HG03378 (cell line): Measurements from ENCODE around the gene FN1.
"Not testable (repeated sequence)": the region's sequence is repeated elsewhere in the genome, so short reads cannot be mapped to it uniquely, and the experiment has no call there.

Source experiments
- ATAC-seq: cut with Tn5 transposase; IDR thresholded peaks from one replicate; pipeline ENCODE4 v1.9.1; 2021; ENCODE audit warnings: mild to moderate bottlenecking, moderate library complexity; ENCODE audit not compliant: unreplicated experiment

The FN1 gene

GRCh38 chr2:215369181-215369760 lies 66.6 kb downstream of the FN1 start:
- no peak for ATAC-seq

- ATAC-seq: no peak
These were observed 67.4 kb downstream of the FN1 start for GRCh38 chr2:215368493-215368809.

- ATAC-seq: no peak
These were observed 68.0 kb downstream of the FN1 start for GRCh38 chr2:215367662-215368492.

- ATAC-seq: no peak
These were observed 69.3 kb downstream of the FN1 start for GRCh38 chr2:215366440-215367032.

GRCh38 chr2:215365184-215365658 lies 70.6 kb downstream of the FN1 start:
- peak; percentile 52 for ATAC-seq

- ATAC-seq: no peak
These were observed 71.4 kb downstream of the FN1 start for GRCh38 chr2:215364157-215365155.

GRCh38 chr2:215363461-215364156 lies 72.3 kb downstream of the FN1 start:
- ATAC-seq: no peak

- ATAC-seq: no peak
These were observed 72.8 kb downstream of the FN1 start for GRCh38 chr2:215363039-215363438.

GRCh38 chr2:215362562-215362904 lies 73.3 kb downstream of the FN1 start:
- ATAC-seq: no peak

GRCh38 chr2:215361876-215362561 lies 73.8 kb downstream of the FN1 start:
- ATAC-seq: no peak

GRCh38 chr2:215361211-215361875 lies 74.5 kb downstream of the FN1 start:
- ATAC-seq: no peak

GRCh38 chr2:215360596-215360995 lies 75.3 kb downstream of the FN1 start:
- no peak for ATAC-seq

GRCh38 chr2:215360059-215360458 lies 75.8 kb downstream of the FN1 start:
- not testable (repeated sequence) for ATAC-seq

- no peak for ATAC-seq
These were observed 76.3 kb downstream of the FN1 start for GRCh38 chr2:215359576-215359922.

GRCh38 chr2:215358891-215359575 lies 76.8 kb downstream of the FN1 start:
- no peak for ATAC-seq

- no peak for ATAC-seq
These were observed 77.5 kb downstream of the FN1 start for GRCh38 chr2:215358312-215358845.

- no peak for ATAC-seq
These were observed 78.2 kb downstream of the FN1 start for GRCh38 chr2:215357660-215358059.

GRCh38 chr2:215356948-215357461 lies 78.9 kb downstream of the FN1 start:
- no peak for ATAC-seq
